Left kidney (tissue), 8 donors: ENCODE measurements around the gene C2CD2. TPM values are rescaled to one million over a fixed set of nuclear protein-coding genes. Genes with fewer than 3 reads are reported as not detected.
"Not testable (repeated sequence)": the region's sequence is repeated elsewhere in the genome, so short reads cannot be mapped to it uniquely, and the experiment has no call there.

Source experiments
- DNase-seq: peaks from one replicate; pipeline ENCODE4 v3.0.0-alpha.2; 2013
- long read RNA-seq, 8 donors: transcript quantifications; one replicate each; lab custom pipeline, GENCODE V29; 2026
- polyA plus RNA-seq: library from polyadenylated mRNA; unstranded; fragments of 120-200 nt; gene quantifications from one replicate; pipeline ENCODE4 v1.2.1, GENCODE V29; 2013; ENCODE audit not compliant: insufficient read length

C2CD2 gene
- polyA plus RNA-seq, result 18.7 TPM
- long read RNA-seq, donor 1, full-length matches to known transcripts, result 3 of 10 reads
- long read RNA-seq, donor 1, partial matches to known transcripts, result 7 of 10 reads
- long read RNA-seq, donor 1, other reads (novel, unspliced or antisense), result 0 of 10 reads
- long read RNA-seq, donor 2, full-length matches to known transcripts, result 3 of 3 reads
- long read RNA-seq, donor 2, partial matches to known transcripts, result 0 of 3 reads
- long read RNA-seq, donor 2, other reads (novel, unspliced or antisense), result 0 of 3 reads
- long read RNA-seq, donor 3, full-length matches to known transcripts, result 2 of 2 reads
- long read RNA-seq, donor 3, partial matches to known transcripts, result 0 of 2 reads
- long read RNA-seq, donor 3, other reads (novel, unspliced or antisense), result 0 of 2 reads
- long read RNA-seq, donor 4, partial matches to known transcripts, result 0 of 1 reads
- long read RNA-seq, donor 4, other reads (novel, unspliced or antisense), result 0 of 1 reads
- long read RNA-seq, donor 5, partial matches to known transcripts, result 0 of 1 reads
- long read RNA-seq, donor 5, other reads (novel, unspliced or antisense), result 0 of 1 reads
- long read RNA-seq, donor 6, partial matches to known transcripts, result 5 of 5 reads
- long read RNA-seq, donor 6, other reads (novel, unspliced or antisense), result 0 of 5 reads
- long read RNA-seq, donor 7, full-length matches to known transcripts, result 2 of 2 reads
- long read RNA-seq, donor 7, partial matches to known transcripts, result 0 of 2 reads
- long read RNA-seq, donor 7, other reads (novel, unspliced or antisense), result 0 of 2 reads
- long read RNA-seq, donor 8, result 0 reads

GRCh38 chr21:41953831-41954653 is at the start of gene C2CD2:
C2CD2 (minus strand) TSS chr21:41954018; CDS start chr21:41953648, 370 bp downstream.
- DNase-seq, result no peak

DNA sequence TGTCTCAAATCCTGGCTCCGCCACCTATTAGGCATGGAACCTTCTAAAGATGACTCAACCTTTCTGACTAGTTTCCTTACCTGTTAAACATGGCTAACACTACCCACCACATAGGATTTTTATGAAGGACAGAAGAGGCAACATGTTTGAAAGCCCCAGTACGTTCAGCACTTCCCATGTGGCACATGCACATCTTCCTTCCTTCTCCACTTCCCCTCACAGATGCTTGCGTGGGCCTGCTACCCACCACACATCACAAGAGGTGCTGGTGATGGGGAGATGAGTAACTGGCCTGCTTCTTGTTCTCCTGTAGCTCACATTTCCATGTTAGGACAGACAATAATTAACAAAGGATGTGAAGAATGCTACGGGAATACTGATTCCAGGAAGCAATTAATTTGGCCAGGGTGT is 49.2 kb upstream of the C2CD2 start:
- DNase-seq, result no peak

GRCh38 chr21:42002421-42002958 is 48.7 kb upstream of the C2CD2 start:
- no peak for DNase-seq

- DNase-seq, result no peak
Measured at GRCh38 chr21:42001781-42002180, 48.0 kb upstream of the C2CD2 start.

- no peak for DNase-seq
Measured at GRCh38 chr21:42000908-42001307, 47.1 kb upstream of the C2CD2 start.

DNA sequence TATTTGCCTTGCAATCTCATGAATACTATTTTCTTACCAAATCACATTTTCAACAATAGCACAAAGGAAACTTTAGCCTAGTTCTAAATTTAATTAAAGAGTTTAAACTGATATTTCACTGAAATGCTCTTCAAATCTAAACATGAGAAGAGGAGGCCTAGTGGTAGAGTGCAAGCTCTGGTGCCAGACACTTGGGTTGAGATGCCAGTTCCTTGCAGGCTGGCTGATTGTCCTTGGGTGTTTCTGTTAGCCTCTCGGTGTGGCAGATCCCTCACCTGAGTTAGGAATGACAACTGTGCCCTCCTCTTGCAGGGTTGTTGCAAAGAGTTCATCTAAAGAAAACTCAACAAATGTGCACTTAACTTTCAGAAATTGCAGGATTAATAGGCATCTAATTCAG is 43.8 kb upstream of the C2CD2 start:
- no peak for DNase-seq

DNA sequence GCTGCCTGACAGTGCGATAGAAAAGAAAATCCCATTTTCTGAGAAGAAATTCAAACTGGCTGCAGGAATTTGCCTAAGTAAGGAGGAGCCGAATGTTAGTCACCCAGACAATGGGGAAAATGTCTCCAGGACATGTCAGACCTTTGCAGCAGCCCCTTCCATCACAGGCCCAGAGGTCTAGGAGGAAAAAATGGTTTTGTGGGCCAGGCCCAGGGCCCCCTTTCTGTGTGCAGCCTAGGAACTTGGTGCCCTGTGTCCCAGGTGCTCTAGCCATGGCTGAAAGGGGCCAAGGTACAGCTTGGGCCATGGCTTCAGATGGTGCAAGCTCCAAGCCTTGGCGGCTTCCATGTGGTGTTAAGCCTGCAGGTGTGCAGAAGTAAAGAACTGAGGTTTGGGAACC is 41.8 kb upstream of the C2CD2 start:
- DNase-seq, result no peak

DNA sequence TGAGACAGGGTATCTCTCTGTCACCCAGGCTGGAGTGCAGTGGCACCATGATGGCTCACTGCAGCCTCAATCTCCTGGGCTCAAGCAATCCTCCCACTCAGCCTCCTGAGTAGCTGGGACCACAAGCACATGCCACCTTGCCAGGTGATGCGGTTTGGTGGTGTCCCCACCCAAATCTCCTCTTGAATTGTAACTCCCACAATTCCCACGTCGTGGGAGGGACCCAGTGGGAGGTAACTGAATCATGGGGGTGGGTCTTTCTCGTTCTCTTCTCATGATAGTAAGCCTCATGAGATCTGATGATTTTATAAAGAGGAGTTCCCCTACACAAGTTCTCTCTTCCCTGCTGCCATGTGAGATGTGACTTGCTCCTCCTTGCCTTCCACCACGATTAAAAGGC is 40.8 kb upstream of the C2CD2 start:
- DNase-seq, result not testable (repeated sequence)

GRCh38 chr21:41993744-41994143 is 39.9 kb upstream of the C2CD2 start:
- DNase-seq, result no peak

- no peak for DNase-seq
Measured at GRCh38 chr21:41992576-41992975, 38.8 kb upstream of the C2CD2 start.

- no peak for DNase-seq
Measured at GRCh38 chr21:41991659-41992058, 37.8 kb upstream of the C2CD2 start.

- DNase-seq, result no peak
Measured at GRCh38 chr21:41989698-41990097, 35.9 kb upstream of the C2CD2 start.

- DNase-seq, result no peak
Measured at GRCh38 chr21:41987310-41987709, 33.5 kb upstream of the C2CD2 start.

GRCh38 chr21:41985662-41986416 is 32.0 kb upstream of the C2CD2 start:
- no peak for DNase-seq

- no peak for DNase-seq
Measured at GRCh38 chr21:41983229-41983628, 29.4 kb upstream of the C2CD2 start.

- DNase-seq, result no peak
Measured at GRCh38 chr21:41980561-41980960, 26.7 kb upstream of the C2CD2 start.

GRCh38 chr21:41979751-41980369 is 26.0 kb upstream of the C2CD2 start:
- DNase-seq, result no peak

DNA sequence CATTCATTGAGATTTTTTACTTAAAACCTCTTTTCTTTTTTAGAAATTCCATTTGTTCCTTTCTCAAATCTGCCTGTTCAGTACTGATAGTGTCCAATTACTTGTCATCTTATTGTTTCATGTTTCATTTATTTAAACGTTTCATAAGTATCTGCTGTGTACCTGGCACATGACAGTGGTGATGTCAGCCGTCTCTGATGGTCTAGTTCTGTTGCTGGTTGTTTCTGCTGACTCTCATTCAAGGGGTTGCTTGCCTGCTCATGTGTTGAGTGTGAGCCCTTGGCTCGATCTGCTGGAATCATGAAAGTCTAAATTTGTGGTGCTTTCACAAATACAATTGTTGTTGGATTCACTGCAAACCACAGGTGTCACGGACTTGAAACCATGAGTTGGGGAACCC is 25.5 kb upstream of the C2CD2 start:
- DNase-seq, result no peak

- no peak for DNase-seq
Measured at GRCh38 chr21:41977034-41977950, 23.5 kb upstream of the C2CD2 start.

GRCh38 chr21:41976611-41977010 is 22.8 kb upstream of the C2CD2 start:
- DNase-seq, result no peak
